GM23338 (cell line): ENCODE data around the gene EDEM3. TPM values are rescaled to one million over a fixed set of nuclear protein-coding genes. Genes with fewer than 3 reads are reported as not detected.

Source experiments
- ATAC-seq: fragments of 200-7000 bp; cut with Tn5 transposase; 3 replicates; pipeline ENCODE4 v1.9.1; 2020
- DNase-seq: peaks from one replicate; pipeline ENCODE4 v3.0.0-alpha.2; 2015; ENCODE audit warnings: low spot score
- H2AFZ ChIP-seq: fragments of 200-600 bp; sonication (generic); 2 replicates; pipeline ENCODE4 v1.8.0; 2016; ENCODE audit warnings: antibody characterized with exemption, mild to moderate bottlenecking, moderate library complexity
- H3F3A ChIP-seq: fragments of 200-600 bp; sonication (generic); replicated peaks from 2 replicates; pipeline ENCODE4 v1.8.0; 2017; ENCODE audit warnings: antibody characterized with exemption, mixed run types, low read depth
- H3K27ac ChIP-seq: fragments of 200-600 bp; sonication (generic); 2 replicates; pipeline ENCODE4 v1.6.1; 2016; ENCODE audit warnings: low read depth
- H3K27me3 ChIP-seq: fragments of 200-600 bp; sonication (generic); 2 replicates; pipeline ENCODE4 v1.8.0; 2016; ENCODE audit warnings: mild to moderate bottlenecking, mixed run types, moderate library complexity; ENCODE audit not compliant: insufficient read depth
- H3K36me3 ChIP-seq: fragments of 200-600 bp; sonication (generic); 2 replicates; pipeline ENCODE4 v1.8.0; 2016; ENCODE audit warnings: mild to moderate bottlenecking; ENCODE audit not compliant: insufficient read depth
- H3K4me1 ChIP-seq: fragments of 200-600 bp; sonication (generic); 2 replicates; pipeline ENCODE4 v1.8.0; 2016; ENCODE audit warnings: mild to moderate bottlenecking, moderate library complexity; ENCODE audit not compliant: insufficient read depth
- H3K4me2 ChIP-seq: fragments of 200-600 bp; sonication (generic); 2 replicates; pipeline ENCODE4 v1.7.1; 2017; ENCODE audit warnings: mixed run types
- H3K4me3 ChIP-seq: fragments of 200-600 bp; sonication (generic); 2 replicates; pipeline ENCODE4 v1.6.1; 2016; ENCODE audit warnings: mixed run types
- H3K79me2 ChIP-seq: fragments of 200-600 bp; sonication (generic); replicated peaks from 2 replicates; pipeline ENCODE4 v1.8.0; 2017; ENCODE audit warnings: mild to moderate bottlenecking; ENCODE audit not compliant: insufficient read depth
- H3K9me2 ChIP-seq: fragments of 200-600 bp; sonication (generic); 2 replicates; pipeline ENCODE4 v1.8.0; 2017; ENCODE audit not compliant: insufficient read depth
- H4K20me1 ChIP-seq: fragments of 200-600 bp; sonication (generic); replicated peaks from 2 replicates; pipeline ENCODE4 v1.8.0; 2017; ENCODE audit warnings: mild to moderate bottlenecking; ENCODE audit not compliant: insufficient read depth
- H3K27ac Mint-ChIP-seq: 2 replicates; pipeline ENCODE4 v1.8.0; 2020; ENCODE audit warnings: inconsistent platforms, mild to moderate bottlenecking, moderate library complexity, mixed read lengths
- H3K27me3 Mint-ChIP-seq: 3 replicates; pipeline ENCODE4 v1.8.0; 2022; ENCODE audit warnings: low read depth, mild to moderate bottlenecking, moderate library complexity, mixed read lengths, inconsistent platforms; ENCODE audit not compliant: insufficient read depth, poor library complexity
- H3K36me3 Mint-ChIP-seq: 3 replicates; pipeline ENCODE4 v1.8.0; 2021; ENCODE audit warnings: low read depth, mild to moderate bottlenecking, inconsistent platforms, moderate library complexity, mixed read lengths
- H3K4me1 Mint-ChIP-seq: 3 replicates; pipeline ENCODE4 v1.8.0; 2020; ENCODE audit warnings: mild to moderate bottlenecking, inconsistent platforms, mixed read lengths
- H3K4me3 Mint-ChIP-seq: 3 replicates; pipeline ENCODE4 v1.8.0; 2021; ENCODE audit warnings: moderate library complexity, mild to moderate bottlenecking, inconsistent platforms, mixed read lengths
- H3K9me3 Mint-ChIP-seq: 3 replicates; pipeline ENCODE4 v1.8.0; 2020; ENCODE audit warnings: moderate library complexity, mild to moderate bottlenecking, inconsistent platforms, mixed read lengths
- CREB1 ChIP-seq: fragments of 250-450 bp; sonication (Bioruptor Pico); IDR thresholded peaks from 2 replicates; pipeline ENCODE4 v1.5.0; 2020; ENCODE audit warnings: low read depth, mild to moderate bottlenecking, moderate library complexity
- CTCF ChIP-seq, 2 experiments: fragments of 200-600 bp in 1 of 2; sonication (generic) in 1 of 2; conservative IDR thresholded peaks; 2 replicates each; pipeline versions ENCODE4 v1.5.1 to v1.6.1; 2016 to 2017; ENCODE audit warnings: antibody characterized with exemption in 2 of 2, low read depth in 2 of 2, mild to moderate bottlenecking in 2 of 2, moderate library complexity in 1 of 2
- EZH2 ChIP-seq: fragments of 200-600 bp; sonication (generic); IDR thresholded peaks from one replicate; pipeline ENCODE4 v1.8.0; 2017; ENCODE audit warnings: antibody characterized with exemption, mild to moderate bottlenecking, low read depth; ENCODE audit not compliant: unreplicated experiment
- EZH2phosphoT487 ChIP-seq: fragments of 200-600 bp; sonication (generic); IDR thresholded peaks from one replicate; pipeline ENCODE4 v1.8.1; 2018; ENCODE audit warnings: antibody characterized with exemption; ENCODE audit not compliant: unreplicated experiment
- JUNB ChIP-seq: IDR thresholded peaks from one replicate; pipeline ENCODE4 v1.6.1; 2016; ENCODE audit warnings: antibody characterized with exemption; ENCODE audit not compliant: unreplicated experiment
- NANOG ChIP-seq: IDR thresholded peaks from 2 replicates; pipeline ENCODE4 v1.6.1; 2016; ENCODE audit warnings: antibody characterized with exemption, borderline replicate concordance
- POLR2AphosphoS5 ChIP-seq: IDR thresholded peaks from 2 replicates; pipeline ENCODE4 v1.6.1; 2016; ENCODE audit warnings: antibody characterized with exemption, low read depth
- REST ChIP-seq: IDR thresholded peaks from one replicate; pipeline ENCODE4 v1.6.1; 2018; ENCODE audit warnings: antibody characterized with exemption; ENCODE audit not compliant: unreplicated experiment
- STAT1 ChIP-seq: IDR thresholded peaks from one replicate; pipeline ENCODE4 v1.6.1; 2016; ENCODE audit warnings: antibody characterized with exemption; ENCODE audit not compliant: unreplicated experiment
- ZNF114 ChIP-seq: fragments of 250-450 bp; sonication (Bioruptor Pico); IDR thresholded peaks from 2 replicates; pipeline ENCODE4 v1.5.0; 2020; ENCODE audit warnings: mild to moderate bottlenecking, moderate library complexity
- ZNF331 ChIP-seq: fragments of 250-450 bp; sonication (Bioruptor Pico); IDR thresholded peaks from 2 replicates; pipeline ENCODE4 v1.5.0; 2020; ENCODE audit warnings: low read depth, mild to moderate bottlenecking, moderate library complexity
- polyA plus RNA-seq: library from polyadenylated mRNA; unstranded; fragments of >200 nt; fragmentation: Nextera tagmentation; extraction: Ambion mirVana; gene quantifications from 2 replicates; pipeline ENCODE4 v1.2.1, GENCODE V29; 2016
- total RNA-seq: library from RNA; depleted of rRNA; stranded (reverse); fragments of >200 nt; shearing (Covaris generic); gene quantifications from 2 replicates; pipeline ENCODE4 v1.2.3, GENCODE V29; 2014
- TF ChIP-seq, protein P1 (sequence below): fragments of 250-450 bp; sonication (Bioruptor Pico); IDR thresholded peaks from 2 replicates; pipeline ENCODE4 v1.5.0; 2020; ENCODE audit warnings: mild to moderate bottlenecking, moderate library complexity
- TF ChIP-seq, protein P2 (sequence below): IDR thresholded peaks from 2 replicates; pipeline ENCODE4 v1.6.1; 2016; ENCODE audit warnings: antibody characterized with exemption

Gene EDEM3
- total and polyA plus RNA-seq, 2 experiments from 2014 or later, result 4.8 to 11.5 TPM

- Histone ChIP-seq H3K27me3 (no peaks in the 10 kb centered on the region), H3K4me3 (no peak overlapping the region), H3K27ac (no peak overlapping the region), H2AFZ (no peak overlapping the region), H3F3A (no peaks in the 10 kb centered on the region), H3K36me3 (no peaks in the 10 kb centered on the region), H3K79me2 (no peaks in the 10 kb centered on the region), H3K4me2 (no peak overlapping the region), H4K20me1 (no peaks in the 10 kb centered on the region), H3K4me1 (peaks cover 7% of the 10 kb centered on the region), H3K9me2 (no peaks in the 10 kb centered on the region)
- DNase-seq (peak; percentile 6), ATAC-seq (no peak)
- no peak overlapping the region for H3K4me3 Mint-ChIP-seq
- peaks cover 2% of the 10 kb centered on the region for H3K27me3 Mint-ChIP-seq
- H3K4me1 Mint-ChIP-seq, result peaks cover 8% of the 10 kb centered on the region
- no peaks in the 10 kb centered on the region for H3K36me3 Mint-ChIP-seq
- H3K27ac Mint-ChIP-seq, result no peak overlapping the region
- no peaks in the 10 kb centered on the region for H3K9me3 Mint-ChIP-seq
- TF ChIP-seq REST (no peak), ZNF331 (CRISPR knock-in tag) (no peak), ZNF114 (CRISPR knock-in tag) (no peak), EZH2phosphoT487 (no peak), JUNB (no peak), NANOG (no peak), POLR2AphosphoS5 (no peak), EZH2 (no peak), CREB1 (no peak), STAT1 (no peak), CTCF (conservative IDR thresholded peaks at IDR 0.05; ENCODE audit: low read depth in 2 of 2) (no peak)
- TF ChIP-seq, protein P1, sequence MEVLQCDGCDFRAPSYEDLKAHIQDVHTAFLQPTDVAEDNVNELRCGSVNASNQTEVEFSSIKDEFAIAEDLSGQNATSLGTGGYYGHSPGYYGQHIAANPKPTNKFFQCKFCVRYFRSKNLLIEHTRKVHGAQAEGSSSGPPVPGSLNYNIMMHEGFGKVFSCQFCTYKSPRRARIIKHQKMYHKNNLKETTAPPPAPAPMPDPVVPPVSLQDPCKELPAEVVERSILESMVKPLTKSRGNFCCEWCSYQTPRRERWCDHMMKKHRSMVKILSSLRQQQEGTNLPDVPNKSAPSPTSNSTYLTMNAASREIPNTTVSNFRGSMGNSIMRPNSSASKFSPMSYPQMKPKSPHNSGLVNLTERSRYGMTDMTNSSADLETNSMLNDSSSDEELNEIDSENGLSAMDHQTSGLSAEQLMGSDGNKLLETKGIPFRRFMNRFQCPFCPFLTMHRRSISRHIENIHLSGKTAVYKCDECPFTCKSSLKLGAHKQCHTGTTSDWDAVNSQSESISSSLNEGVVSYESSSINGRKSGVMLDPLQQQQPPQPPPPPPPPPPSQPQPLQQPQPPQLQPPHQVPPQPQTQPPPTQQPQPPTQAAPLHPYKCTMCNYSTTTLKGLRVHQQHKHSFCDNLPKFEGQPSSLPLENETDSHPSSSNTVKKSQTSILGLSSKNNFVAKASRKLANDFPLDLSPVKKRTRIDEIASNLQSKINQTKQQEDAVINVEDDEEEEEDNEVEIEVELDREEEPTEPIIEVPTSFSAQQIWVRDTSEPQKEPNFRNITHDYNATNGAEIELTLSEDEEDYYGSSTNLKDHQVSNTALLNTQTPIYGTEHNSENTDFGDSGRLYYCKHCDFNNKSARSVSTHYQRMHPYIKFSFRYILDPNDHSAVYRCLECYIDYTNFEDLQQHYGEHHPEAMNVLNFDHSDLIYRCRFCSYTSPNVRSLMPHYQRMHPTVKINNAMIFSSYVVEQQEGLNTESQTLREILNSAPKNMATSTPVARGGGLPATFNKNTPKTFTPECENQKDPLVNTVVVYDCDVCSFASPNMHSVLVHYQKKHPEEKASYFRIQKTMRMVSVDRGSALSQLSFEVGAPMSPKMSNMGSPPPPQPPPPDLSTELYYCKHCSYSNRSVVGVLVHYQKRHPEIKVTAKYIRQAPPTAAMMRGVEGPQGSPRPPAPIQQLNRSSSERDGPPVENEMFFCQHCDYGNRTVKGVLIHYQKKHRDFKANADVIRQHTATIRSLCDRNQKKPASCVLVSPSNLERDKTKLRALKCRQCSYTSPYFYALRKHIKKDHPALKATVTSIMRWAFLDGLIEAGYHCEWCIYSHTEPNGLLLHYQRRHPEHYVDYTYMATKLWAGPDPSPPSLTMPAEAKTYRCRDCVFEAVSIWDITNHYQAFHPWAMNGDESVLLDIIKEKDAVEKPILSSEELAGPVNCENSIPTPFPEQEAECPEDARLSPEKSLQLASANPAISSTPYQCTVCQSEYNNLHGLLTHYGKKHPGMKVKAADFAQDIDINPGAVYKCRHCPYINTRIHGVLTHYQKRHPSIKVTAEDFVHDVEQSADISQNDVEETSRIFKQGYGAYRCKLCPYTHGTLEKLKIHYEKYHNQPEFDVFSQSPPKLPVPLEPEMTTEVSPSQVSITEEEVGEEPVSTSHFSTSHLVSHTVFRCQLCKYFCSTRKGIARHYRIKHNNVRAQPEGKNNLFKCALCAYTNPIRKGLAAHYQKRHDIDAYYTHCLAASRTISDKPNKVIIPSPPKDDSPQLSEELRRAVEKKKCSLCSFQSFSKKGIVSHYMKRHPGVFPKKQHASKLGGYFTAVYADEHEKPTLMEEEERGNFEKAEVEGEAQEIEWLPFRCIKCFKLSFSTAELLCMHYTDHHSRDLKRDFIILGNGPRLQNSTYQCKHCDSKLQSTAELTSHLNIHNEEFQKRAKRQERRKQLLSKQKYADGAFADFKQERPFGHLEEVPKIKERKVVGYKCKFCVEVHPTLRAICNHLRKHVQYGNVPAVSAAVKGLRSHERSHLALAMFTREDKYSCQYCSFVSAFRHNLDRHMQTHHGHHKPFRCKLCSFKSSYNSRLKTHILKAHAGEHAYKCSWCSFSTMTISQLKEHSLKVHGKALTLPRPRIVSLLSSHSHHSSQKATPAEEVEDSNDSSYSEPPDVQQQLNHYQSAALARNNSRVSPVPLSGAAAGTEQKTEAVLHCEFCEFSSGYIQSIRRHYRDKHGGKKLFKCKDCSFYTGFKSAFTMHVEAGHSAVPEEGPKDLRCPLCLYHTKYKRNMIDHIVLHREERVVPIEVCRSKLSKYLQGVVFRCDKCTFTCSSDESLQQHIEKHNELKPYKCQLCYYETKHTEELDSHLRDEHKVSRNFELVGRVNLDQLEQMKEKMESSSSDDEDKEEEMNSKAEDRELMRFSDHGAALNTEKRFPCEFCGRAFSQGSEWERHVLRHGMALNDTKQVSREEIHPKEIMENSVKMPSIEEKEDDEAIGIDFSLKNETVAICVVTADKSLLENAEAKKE (CRISPR knock-in tag), result no peak
- TF ChIP-seq, protein P2, sequence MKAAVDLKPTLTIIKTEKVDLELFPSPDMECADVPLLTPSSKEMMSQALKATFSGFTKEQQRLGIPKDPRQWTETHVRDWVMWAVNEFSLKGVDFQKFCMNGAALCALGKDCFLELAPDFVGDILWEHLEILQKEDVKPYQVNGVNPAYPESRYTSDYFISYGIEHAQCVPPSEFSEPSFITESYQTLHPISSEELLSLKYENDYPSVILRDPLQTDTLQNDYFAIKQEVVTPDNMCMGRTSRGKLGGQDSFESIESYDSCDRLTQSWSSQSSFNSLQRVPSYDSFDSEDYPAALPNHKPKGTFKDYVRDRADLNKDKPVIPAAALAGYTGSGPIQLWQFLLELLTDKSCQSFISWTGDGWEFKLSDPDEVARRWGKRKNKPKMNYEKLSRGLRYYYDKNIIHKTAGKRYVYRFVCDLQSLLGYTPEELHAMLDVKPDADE, result no peak
Observed at GRCh38 chr1:184789884-184790283, 35.2 kb upstream of the EDEM3 start.
